Gastrocnemius medialis (tissue), 4 donors: ENCODE measurements around the gene SIAH1.

ENCODE experiments used
- CTCF ChIP-seq, 5 experiments: fragments of 450-650 bp in 3 of 5; fragments of 200-600 bp in 2 of 5; sonication (generic) in 2 of 5; IDR thresholded peaks in 4 of 5; conservative IDR thresholded peaks in 1 of 5; 1 replicate in 4 of 5; 2 replicates in 1 of 5; pipeline ENCODE4 v1.5.1; 2016 to 2019; ENCODE audit warnings: antibody characterized with exemption in 5 of 5, mild to moderate bottlenecking in 3 of 5, moderate library complexity in 3 of 5
- POLR2A ChIP-seq, 2 donors: fragments of 450-650 bp; IDR thresholded peaks; one replicate each; pipeline ENCODE4 v1.6.1; 2017; ENCODE audit warnings: antibody characterized with exemption in 2 of 2, mild to moderate bottlenecking in 2 of 2, moderate library complexity in 2 of 2

DNA sequence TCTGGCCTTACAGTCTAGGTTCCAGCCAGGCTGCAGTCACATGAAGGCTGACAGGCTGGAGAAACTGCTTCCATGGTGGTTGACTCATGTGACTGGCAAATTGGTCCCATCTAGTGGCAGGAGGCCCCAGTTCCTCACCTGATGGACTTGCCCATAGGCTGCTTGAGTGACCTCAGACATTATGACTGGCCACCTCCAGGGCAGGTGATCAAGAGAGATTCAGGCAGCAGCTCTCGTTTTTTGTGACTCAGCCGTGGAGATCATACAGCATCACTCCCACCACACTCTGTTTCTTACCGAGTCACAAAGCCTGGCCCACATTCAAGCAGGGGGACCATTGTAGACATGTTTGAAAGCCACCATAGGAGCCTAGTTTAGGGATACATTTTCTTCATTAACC lies 34.5 kb downstream of the SIAH1 start:
- TF ChIP-seq CTCF (IDR thresholded peaks at IDR 0.05 in 4 of 5, conservative IDR thresholded peaks at IDR 0.05 in 1 of 5) (no peak), POLR2A (IDR thresholded peaks at IDR 0.05) (no peak)
